NK-92 (cell line): ENCODE measurements around the gene PBRM1.

Experiments used
- DNase-seq: peaks from one replicate; lab custom pipeline; 2025; ENCODE audit not compliant: unreplicated experiment; lab: John Stamatoyannopoulos, UW

PBRM1 gene

GRCh38 chr3:52670621-52671521 is 14.8 kb downstream of the PBRM1 start:
- no peak for DNase-seq

- DNase-seq: no peak
Observed at GRCh38 chr3:52663098-52663497, 22.6 kb downstream of the PBRM1 start.

- no peak for DNase-seq
Observed at GRCh38 chr3:52660046-52660445, 25.7 kb downstream of the PBRM1 start.

- DNase-seq: no peak
Observed at GRCh38 chr3:52655895-52656294, 29.8 kb downstream of the PBRM1 start.

GRCh38 chr3:52651592-52651991 is 34.1 kb downstream of the PBRM1 start:
- DNase-seq: no peak

- DNase-seq: no peak
Observed at GRCh38 chr3:52650439-52650838, 35.3 kb downstream of the PBRM1 start.

GRCh38 chr3:52649461-52650210 is 36.1 kb downstream of the PBRM1 start:
- DNase-seq: no peak

GRCh38 chr3:52645549-52645948 is 40.2 kb downstream of the PBRM1 start:
- DNase-seq: no peak

GRCh38 chr3:52636673-52637072 is 49.0 kb downstream of the PBRM1 start:
- no peak for DNase-seq

GRCh38 chr3:52633786-52634185 is 51.9 kb downstream of the PBRM1 start:
- DNase-seq: no peak

- DNase-seq: no peak
Observed at GRCh38 chr3:52625041-52625440, 60.7 kb downstream of the PBRM1 start.

GRCh38 chr3:52623234-52623792 is 62.4 kb downstream of the PBRM1 start:
- DNase-seq: no peak

GRCh38 chr3:52620580-52620979 is 65.1 kb downstream of the PBRM1 start:
- DNase-seq: no peak

- DNase-seq: no peak
Observed at GRCh38 chr3:52615166-52615565, 70.5 kb downstream of the PBRM1 start.

- DNase-seq: no peak
Observed at GRCh38 chr3:52614689-52615088, 71.0 kb downstream of the PBRM1 start.

- no peak for DNase-seq
Observed at GRCh38 chr3:52609316-52609815, 76.3 kb downstream of the PBRM1 start.

- DNase-seq: no peak
Observed at GRCh38 chr3:52608337-52608736, 77.4 kb downstream of the PBRM1 start.

GRCh38 chr3:52606373-52607085 is 79.2 kb downstream of the PBRM1 start:
- DNase-seq: no peak

- DNase-seq: no peak
Observed at GRCh38 chr3:52600258-52600657, 85.5 kb downstream of the PBRM1 start.

GRCh38 chr3:52596658-52597265 is 89.0 kb downstream of the PBRM1 start:
- no peak for DNase-seq

GRCh38 chr3:52593103-52593502 is 92.6 kb downstream of the PBRM1 start:
- DNase-seq: no peak
